GM12875 (cell line): Measurements from ENCODE around the gene DPP10.

Experiments used
- H3K4me3 ChIP-seq: one replicate; pipeline ENCODE4 v1.5.1; 2011; ENCODE audit warnings: low read depth, low read length, control low read depth
- TF ChIP-seq, protein P1 (sequence below): IDR thresholded peaks from 2 replicates; pipeline ENCODE4 v1.5.1; 2011; ENCODE audit warnings: low read depth, mild to moderate bottlenecking, control low read depth, inconsistent platforms, low read length, moderate library complexity, borderline replicate concordance; ENCODE audit not compliant: insufficient read depth

Gene DPP10

DNA sequence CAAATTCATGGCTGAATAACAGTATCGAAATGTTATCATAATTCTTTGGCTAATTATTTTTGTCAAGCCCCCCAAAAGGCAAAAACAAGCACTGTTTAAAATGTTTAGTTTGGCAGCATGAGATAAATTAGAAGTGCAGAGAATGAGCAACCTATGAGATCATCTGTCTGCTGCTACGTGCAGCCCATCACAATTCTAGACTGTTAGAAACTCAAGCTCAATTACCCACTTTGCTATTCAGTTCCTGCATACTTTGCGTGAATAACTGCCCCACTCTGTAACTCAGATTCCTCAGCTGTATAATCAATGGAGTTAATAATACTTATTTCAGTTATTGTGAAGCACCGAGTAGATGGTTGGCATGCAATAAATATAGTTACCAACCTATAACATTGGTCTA lies 1181.9 kb downstream of the DPP10 start:
- TF ChIP-seq, protein P1, sequence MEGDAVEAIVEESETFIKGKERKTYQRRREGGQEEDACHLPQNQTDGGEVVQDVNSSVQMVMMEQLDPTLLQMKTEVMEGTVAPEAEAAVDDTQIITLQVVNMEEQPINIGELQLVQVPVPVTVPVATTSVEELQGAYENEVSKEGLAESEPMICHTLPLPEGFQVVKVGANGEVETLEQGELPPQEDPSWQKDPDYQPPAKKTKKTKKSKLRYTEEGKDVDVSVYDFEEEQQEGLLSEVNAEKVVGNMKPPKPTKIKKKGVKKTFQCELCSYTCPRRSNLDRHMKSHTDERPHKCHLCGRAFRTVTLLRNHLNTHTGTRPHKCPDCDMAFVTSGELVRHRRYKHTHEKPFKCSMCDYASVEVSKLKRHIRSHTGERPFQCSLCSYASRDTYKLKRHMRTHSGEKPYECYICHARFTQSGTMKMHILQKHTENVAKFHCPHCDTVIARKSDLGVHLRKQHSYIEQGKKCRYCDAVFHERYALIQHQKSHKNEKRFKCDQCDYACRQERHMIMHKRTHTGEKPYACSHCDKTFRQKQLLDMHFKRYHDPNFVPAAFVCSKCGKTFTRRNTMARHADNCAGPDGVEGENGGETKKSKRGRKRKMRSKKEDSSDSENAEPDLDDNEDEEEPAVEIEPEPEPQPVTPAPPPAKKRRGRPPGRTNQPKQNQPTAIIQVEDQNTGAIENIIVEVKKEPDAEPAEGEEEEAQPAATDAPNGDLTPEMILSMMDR: no peak
- H3K4me3 ChIP-seq: no peak overlapping the region

DNA sequence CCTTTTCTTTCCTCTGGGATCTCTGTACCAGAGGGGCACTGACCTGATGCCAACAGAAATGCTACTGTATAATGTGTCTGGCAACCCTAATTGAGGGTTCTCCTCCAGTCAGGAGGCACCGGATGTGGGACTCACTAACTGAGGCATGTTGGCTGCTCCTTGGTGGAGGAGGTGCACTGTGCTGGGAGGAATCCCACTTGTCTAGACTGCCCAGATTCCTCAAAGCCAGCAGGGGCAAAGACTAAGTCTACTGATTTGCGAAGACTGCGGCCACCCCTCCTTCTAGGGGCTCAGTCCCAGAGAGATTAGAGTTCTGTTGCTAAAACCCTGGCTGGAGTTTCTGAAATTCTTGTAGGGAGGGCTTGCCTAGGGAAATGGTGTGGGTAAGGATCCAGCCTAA lies 1192.1 kb downstream of the DPP10 start:
- TF ChIP-seq, protein P1: no peak
- no peak overlapping the region for H3K4me3 ChIP-seq

DNA sequence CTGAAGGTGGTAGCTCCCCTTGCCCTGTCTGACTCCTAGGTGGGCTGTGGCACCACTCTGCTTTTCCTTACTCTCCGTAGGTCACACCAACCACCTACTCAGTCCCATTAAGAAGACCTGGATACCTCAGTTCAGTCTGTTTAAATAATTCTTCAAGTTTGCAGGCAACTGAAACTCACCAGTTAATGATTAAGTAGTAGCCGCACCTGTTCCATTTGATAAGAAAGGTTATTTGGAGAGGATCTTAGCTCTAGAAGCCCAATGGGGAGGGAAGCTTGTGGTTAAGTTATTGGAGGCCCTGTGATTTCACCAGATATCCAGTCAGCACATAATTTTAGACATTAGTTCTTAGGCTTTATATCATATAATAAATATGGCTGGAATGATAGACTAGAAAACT lies 1193.0 kb downstream of the DPP10 start:
- TF ChIP-seq, protein P1: no peak

DNA sequence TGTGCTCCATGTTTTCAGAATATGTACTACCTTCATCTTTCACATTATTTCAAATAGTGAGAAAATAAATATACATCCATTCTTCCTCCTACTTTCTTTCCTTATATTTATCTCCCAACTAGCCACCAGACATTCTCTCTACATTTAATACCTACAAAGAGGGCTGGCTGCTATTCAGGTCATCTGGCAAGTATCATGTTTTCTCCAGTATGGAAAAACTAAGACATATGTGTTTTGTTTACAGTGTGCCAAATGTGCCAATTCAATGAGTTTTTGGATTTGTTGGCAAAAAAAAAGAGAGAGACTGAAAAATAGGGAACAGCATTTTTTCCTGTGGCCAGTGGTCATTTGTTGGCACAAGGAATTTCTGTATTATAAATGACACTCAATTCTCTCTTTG lies 1207.3 kb downstream of the DPP10 start:
- TF ChIP-seq, protein P1: no peak
- H3K4me3 ChIP-seq: no peak overlapping the region

More for the DNA sequence above, 1193.0 kb downstream of the DPP10 start:
- H3K4me3 ChIP-seq: no peak overlapping the region

DNA sequence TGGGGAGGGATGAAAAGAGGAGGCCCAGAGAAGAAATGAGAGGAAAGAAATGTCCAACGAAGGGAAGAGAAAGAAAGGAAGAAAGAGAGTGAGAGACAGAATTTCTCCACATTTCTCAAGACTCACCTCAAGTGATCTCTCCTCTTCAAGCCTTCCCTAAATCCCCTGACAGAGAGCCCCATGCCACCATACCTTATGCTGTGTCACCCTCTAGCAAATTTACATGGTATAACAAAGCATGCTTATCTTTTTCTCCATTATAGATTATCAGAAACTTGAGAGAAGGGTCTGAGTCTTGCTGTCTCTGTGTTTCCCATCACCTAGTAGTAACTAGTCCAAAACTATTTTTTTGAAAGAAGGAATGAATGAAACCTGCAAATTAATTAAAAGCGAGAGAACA lies 1208.4 kb downstream of the DPP10 start:
- no peak overlapping the region for H3K4me3 ChIP-seq
- TF ChIP-seq, protein P1: no peak

DNA sequence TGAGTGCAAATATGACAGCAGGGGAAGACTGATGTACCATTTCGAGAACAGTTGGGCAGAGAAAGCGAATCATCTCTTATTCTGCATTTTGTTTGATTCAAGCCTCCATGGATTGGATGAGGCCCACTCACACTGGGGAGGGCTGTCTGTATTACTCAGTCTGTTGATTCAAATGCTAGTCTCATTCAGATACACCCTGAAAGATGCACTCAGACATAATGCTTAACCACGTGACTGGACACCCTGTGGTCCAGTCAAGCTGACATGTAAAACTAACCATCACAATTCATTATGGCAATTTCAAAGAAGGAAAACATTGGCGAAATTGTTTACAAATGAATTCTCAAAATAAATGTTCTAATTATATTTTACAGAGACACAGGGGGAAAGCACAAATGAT lies 1210.2 kb downstream of the DPP10 start:
- TF ChIP-seq, protein P1: no peak
- H3K4me3 ChIP-seq: no peak overlapping the region

DNA sequence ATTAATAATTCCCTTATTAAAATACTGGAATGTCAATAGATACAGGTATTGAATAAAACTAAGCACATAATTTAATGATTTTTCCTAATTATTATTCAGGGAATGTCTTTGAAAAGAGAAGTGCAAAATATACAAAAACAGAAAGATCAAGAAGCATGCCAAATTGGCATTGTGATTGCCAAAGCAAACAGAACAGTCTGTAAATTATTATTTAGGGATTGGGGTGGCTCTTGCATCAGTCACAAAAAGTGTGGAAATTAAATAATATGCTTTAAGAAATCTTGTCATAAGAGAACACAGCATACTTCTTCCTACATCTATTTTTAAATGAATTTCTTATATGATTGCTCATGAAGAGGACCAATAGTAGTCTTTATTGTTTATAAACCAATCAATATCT lies 1211.9 kb downstream of the DPP10 start:
- TF ChIP-seq, protein P1: no peak
- no peak overlapping the region for H3K4me3 ChIP-seq
